Choroid plexus epithelial cell (primary cell): Measurements from ENCODE around the gene BPTF.

Experiments used
- DNase-seq: peaks from one replicate; pipeline ENCODE4 v3.0.0-alpha.2; 2010; ENCODE audit warnings: low read depth
- H3K4me3 ChIP-seq: 2 replicates; pipeline ENCODE4 v1.5.1; 2011; ENCODE audit warnings: low read depth, mild to moderate bottlenecking, control low read depth, low read length, moderate library complexity
- TF ChIP-seq, protein P1 (sequence below): conservative IDR thresholded peaks from 2 replicates; pipeline ENCODE4 v1.5.1; 2011; ENCODE audit warnings: low read depth, mild to moderate bottlenecking, control low read depth, inconsistent platforms, low read length, moderate library complexity

The BPTF gene, protein sequence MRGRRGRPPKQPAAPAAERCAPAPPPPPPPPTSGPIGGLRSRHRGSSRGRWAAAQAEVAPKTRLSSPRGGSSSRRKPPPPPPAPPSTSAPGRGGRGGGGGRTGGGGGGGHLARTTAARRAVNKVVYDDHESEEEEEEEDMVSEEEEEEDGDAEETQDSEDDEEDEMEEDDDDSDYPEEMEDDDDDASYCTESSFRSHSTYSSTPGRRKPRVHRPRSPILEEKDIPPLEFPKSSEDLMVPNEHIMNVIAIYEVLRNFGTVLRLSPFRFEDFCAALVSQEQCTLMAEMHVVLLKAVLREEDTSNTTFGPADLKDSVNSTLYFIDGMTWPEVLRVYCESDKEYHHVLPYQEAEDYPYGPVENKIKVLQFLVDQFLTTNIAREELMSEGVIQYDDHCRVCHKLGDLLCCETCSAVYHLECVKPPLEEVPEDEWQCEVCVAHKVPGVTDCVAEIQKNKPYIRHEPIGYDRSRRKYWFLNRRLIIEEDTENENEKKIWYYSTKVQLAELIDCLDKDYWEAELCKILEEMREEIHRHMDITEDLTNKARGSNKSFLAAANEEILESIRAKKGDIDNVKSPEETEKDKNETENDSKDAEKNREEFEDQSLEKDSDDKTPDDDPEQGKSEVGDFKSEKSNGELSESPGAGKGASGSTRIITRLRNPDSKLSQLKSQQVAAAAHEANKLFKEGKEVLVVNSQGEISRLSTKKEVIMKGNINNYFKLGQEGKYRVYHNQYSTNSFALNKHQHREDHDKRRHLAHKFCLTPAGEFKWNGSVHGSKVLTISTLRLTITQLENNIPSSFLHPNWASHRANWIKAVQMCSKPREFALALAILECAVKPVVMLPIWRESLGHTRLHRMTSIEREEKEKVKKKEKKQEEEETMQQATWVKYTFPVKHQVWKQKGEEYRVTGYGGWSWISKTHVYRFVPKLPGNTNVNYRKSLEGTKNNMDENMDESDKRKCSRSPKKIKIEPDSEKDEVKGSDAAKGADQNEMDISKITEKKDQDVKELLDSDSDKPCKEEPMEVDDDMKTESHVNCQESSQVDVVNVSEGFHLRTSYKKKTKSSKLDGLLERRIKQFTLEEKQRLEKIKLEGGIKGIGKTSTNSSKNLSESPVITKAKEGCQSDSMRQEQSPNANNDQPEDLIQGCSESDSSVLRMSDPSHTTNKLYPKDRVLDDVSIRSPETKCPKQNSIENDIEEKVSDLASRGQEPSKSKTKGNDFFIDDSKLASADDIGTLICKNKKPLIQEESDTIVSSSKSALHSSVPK (N-terminal part only)

DNA sequence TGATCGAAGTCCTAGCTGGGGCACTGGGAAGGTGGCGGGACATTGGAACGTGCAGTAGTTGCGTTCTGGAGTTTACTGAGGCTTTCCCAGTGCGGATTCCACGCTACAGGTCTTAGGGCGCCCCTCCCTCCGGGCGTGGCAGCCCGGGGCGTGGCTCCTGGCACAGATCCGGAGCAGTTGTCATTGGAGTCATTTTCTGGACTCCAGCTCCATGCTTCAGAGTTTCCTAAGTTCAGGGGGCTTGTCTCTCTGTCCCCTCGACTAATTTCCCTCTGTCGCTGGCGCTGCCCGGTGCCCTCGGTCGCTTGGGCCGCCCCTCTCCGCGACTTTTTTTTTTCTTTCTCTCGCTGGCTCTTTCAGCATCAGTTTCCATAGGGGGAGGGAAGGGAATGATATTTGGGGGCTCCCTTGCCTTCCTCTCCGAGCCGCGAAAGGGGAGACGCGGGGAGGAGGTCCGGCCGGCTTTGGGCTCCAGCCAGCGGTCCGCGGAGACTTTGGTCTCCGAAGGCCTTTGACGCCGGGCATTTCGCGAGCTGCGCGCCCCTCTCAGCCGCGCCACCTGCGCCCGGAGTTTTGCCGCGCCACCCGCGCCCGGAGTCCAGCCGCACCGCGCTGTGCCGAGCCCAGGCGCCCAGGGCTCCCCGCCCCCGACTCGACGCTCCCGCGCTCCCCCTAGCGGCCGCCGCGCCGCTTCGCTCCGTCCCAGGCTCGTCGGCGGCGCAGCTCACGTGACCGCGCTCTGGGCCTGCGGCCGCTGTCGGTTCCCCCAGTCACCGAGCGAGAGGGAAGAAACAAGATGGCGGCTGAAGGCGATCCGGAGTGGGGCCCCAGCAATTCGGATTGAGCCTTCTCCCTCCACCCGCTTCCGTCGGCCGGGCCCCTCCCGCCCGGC, at the start of gene BPTF:
BPTF (plus strand) TSS at position 769 of the 892 bp plus-strand sequence. CDS start 222 bp downstream, outside the sequence.
- peak; percentile 91 for DNase-seq
- TF ChIP-seq, protein P1, sequence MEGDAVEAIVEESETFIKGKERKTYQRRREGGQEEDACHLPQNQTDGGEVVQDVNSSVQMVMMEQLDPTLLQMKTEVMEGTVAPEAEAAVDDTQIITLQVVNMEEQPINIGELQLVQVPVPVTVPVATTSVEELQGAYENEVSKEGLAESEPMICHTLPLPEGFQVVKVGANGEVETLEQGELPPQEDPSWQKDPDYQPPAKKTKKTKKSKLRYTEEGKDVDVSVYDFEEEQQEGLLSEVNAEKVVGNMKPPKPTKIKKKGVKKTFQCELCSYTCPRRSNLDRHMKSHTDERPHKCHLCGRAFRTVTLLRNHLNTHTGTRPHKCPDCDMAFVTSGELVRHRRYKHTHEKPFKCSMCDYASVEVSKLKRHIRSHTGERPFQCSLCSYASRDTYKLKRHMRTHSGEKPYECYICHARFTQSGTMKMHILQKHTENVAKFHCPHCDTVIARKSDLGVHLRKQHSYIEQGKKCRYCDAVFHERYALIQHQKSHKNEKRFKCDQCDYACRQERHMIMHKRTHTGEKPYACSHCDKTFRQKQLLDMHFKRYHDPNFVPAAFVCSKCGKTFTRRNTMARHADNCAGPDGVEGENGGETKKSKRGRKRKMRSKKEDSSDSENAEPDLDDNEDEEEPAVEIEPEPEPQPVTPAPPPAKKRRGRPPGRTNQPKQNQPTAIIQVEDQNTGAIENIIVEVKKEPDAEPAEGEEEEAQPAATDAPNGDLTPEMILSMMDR = peak; percentile 60
- H3K4me3 ChIP-seq = peak within 1 kb of the TSS; percentile 91

DNA sequence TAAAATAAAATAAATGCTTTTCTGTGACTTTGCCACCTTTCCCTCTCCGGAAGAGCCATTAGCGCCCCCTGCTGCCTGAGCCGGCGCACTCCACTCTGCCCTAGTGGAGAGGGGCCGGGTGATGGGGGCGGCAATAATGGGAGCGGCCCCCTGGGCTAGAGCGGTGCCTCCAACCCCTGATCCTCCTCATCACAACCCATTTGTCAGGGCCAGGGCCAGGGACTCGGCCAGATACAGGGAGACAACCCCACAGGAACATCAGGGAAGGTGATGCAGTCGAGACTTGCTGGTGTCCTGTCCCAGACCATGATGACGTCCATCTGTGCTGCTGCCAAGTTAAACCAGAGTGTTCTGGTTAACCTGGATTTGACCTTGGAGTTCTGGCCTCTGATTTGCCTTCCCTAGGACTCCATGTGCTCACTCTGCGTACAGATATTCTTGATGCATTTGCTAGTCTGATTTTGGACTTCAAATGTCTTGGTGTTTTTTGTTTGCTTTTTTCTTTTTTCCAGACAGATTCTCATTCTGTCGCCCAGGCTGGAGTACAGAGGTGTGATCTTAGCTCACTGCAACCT, 46.1 kb upstream of the BPTF start:
- peak; percentile 92 for DNase-seq
- TF ChIP-seq, protein P1 = peak; percentile 80
- H3K4me3 ChIP-seq = peak overlapping the region; percentile 26

DNA sequence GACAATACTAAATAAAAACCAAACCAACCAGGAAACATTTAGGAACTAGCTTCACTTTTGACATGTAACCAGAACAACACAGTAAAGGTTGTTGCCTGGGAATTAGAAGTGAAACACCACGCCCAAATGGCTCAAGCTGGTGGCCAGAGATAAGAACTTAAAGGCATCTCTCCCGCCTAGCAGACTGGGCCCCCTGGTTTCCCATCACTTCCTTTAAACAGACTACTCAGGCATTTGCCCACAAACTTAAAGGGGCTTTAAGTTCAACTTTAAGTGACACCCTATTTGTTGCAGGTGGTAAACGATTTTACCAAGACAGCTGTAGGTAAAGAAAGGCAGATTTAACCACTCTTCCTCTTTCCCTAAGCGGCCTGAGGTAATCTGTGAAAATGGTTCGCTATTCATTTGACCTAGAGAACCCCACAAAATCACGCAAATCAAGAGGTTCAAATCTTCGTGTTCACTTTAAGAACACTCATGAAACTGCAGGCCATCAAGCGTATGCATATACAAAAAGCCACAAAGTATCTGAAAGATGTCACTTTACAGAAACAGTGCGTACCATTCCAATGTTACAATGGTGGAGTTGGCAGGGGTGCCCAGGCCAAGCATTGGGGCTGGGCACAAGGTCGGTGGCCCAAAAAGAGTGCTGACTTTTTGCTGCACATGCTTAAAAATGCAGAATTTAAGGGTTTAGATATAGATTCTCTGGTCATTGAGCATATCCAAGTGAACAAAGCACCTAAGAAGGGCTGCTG, 40.8 kb upstream of the BPTF start:
- no peak for DNase-seq
- TF ChIP-seq, protein P1 = no peak
- no peak overlapping the region for H3K4me3 ChIP-seq

DNA sequence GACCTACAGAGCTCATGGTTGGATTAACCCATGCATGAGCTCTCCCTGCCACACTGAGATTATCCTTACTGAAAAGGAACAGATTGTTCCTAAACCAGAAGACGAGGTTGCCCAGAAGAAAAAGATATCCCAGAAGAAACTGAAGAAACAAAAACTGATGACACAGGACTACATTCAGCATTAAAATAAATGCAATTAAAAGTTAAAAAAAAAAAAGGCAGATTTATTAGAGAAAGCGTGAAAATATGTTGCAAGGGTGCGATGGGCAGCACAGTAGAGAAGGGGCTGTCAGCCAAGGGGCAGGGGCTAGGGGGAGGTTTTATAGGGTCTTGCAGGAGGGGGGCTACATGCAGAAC, 40.2 kb upstream of the BPTF start:
- no peak for DNase-seq
- H3K4me3 ChIP-seq = no peak overlapping the region
- TF ChIP-seq, protein P1 = no peak

DNA sequence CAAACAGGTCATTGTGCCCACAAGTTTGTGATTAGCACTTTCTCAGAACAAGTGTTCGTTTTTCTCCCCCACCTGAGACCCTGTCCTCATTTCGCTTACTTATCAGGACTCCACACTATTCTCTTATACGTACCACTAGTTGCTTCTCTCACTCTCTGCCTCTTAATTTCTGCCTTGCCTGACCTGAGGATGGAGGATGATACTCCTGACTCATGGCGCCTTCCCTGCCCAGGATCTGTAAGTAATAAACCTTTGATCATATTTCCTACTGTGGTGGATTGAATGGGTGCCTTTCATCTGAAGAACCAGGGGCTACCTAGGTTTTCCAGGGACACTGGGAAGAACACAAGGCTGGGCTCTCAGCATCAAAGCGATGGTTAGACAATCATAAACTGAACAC, 39.8 kb upstream of the BPTF start:
- TF ChIP-seq, protein P1 = no peak
- no peak overlapping the region for H3K4me3 ChIP-seq
- no peak for DNase-seq
